SU-DHL-6 (cell line): ENCODE data around the gene POLQ.

Source experiments
- H2AFZ ChIP-seq: fragments of 200-600 bp; sonication (generic); 2 replicates; pipeline ENCODE4 v1.6.1; 2014; ENCODE audit warnings: low read depth, mild to moderate bottlenecking, moderate library complexity, mixed read lengths, antibody characterized with exemption, low read length; ENCODE audit not compliant: severe bottlenecking
- H3F3A ChIP-seq: fragments of 200-600 bp; shearing (Covaris generic); 2 replicates; pipeline ENCODE4 v1.6.0; 2016; ENCODE audit warnings: antibody characterized with exemption, mild to moderate bottlenecking; ENCODE audit not compliant: insufficient read depth
- H3K27ac ChIP-seq: fragments of 200-600 bp; sonication (generic); 2 replicates; pipeline ENCODE4 v1.5.1; 2016; ENCODE audit warnings: low read depth, mild to moderate bottlenecking, low read length, moderate library complexity, mixed read lengths
- H3K27me3 ChIP-seq: fragments of 200-600 bp; sonication (generic), shearing (Covaris generic); 2 replicates; pipeline ENCODE4 v1.6.0; 2014; ENCODE audit warnings: mild to moderate bottlenecking, low read length
- H3K36me3 ChIP-seq: fragments of 200-600 bp; sonication (generic); 2 replicates; pipeline ENCODE4 v1.6.1; 2014; ENCODE audit warnings: mild to moderate bottlenecking, low read length, mixed read lengths
- H3K4me2 ChIP-seq: fragments of 300-600, 200-600 bp; shearing (Covaris generic), sonication (generic); 2 replicates; pipeline ENCODE4 v1.6.0; 2014; ENCODE audit warnings: low read length, low read depth, mild to moderate bottlenecking; ENCODE audit not compliant: poor library complexity, severe bottlenecking
- H3K4me3 ChIP-seq: fragments of 200-600 bp; sonication (generic); 2 replicates; pipeline ENCODE4 v1.5.1; 2014; ENCODE audit warnings: antibody characterized with exemption, low read length, mild to moderate bottlenecking, mixed read lengths; ENCODE audit not compliant: insufficient read depth, poor library complexity, severe bottlenecking
- H3K79me2 ChIP-seq: fragments of 200-600 bp; sonication (generic); 2 replicates; pipeline ENCODE4 v1.6.1; 2014; ENCODE audit warnings: mild to moderate bottlenecking, low read length, moderate library complexity; ENCODE audit not compliant: insufficient read depth
- H3K9ac ChIP-seq: fragments of 200-600 bp; sonication (generic); 2 replicates; pipeline ENCODE4 v1.7.0; 2014; ENCODE audit warnings: mild to moderate bottlenecking, low read length
- H3K9me2 ChIP-seq: fragments of 200-600 bp; sonication (generic); replicated peaks from 2 replicates; pipeline ENCODE4 v1.6.1; 2014; ENCODE audit warnings: low read length; ENCODE audit not compliant: insufficient read depth
- H3K9me3 ChIP-seq: fragments of 200-600 bp; sonication (generic); 2 replicates; pipeline ENCODE4 v1.6.1; 2014; ENCODE audit warnings: low read length, mixed read lengths; ENCODE audit not compliant: insufficient read depth
- H4K20me1 ChIP-seq: fragments of 200-600 bp; sonication (generic); 2 replicates; pipeline ENCODE4 v1.6.1; 2014; ENCODE audit warnings: low read depth, mild to moderate bottlenecking, antibody characterized with exemption, low read length, moderate library complexity, mixed read lengths
- EZH2phosphoT487 ChIP-seq: fragments of 200-600 bp; sonication (generic), shearing (Covaris generic); conservative IDR thresholded peaks from 2 replicates; pipeline ENCODE4 v1.6.1; 2018; ENCODE audit warnings: mild to moderate bottlenecking, antibody characterized with exemption, low read length, moderate library complexity, mixed read lengths
- TF ChIP-seq, protein P1 (sequence below): fragments of 200-600 bp; sonication (generic); IDR thresholded peaks from one replicate; pipeline ENCODE4 v1.5.1; 2017; ENCODE audit warnings: antibody characterized with exemption, mild to moderate bottlenecking, low read length, moderate library complexity; ENCODE audit not compliant: insufficient read depth, poor library complexity, severe bottlenecking

The POLQ gene

DNA sequence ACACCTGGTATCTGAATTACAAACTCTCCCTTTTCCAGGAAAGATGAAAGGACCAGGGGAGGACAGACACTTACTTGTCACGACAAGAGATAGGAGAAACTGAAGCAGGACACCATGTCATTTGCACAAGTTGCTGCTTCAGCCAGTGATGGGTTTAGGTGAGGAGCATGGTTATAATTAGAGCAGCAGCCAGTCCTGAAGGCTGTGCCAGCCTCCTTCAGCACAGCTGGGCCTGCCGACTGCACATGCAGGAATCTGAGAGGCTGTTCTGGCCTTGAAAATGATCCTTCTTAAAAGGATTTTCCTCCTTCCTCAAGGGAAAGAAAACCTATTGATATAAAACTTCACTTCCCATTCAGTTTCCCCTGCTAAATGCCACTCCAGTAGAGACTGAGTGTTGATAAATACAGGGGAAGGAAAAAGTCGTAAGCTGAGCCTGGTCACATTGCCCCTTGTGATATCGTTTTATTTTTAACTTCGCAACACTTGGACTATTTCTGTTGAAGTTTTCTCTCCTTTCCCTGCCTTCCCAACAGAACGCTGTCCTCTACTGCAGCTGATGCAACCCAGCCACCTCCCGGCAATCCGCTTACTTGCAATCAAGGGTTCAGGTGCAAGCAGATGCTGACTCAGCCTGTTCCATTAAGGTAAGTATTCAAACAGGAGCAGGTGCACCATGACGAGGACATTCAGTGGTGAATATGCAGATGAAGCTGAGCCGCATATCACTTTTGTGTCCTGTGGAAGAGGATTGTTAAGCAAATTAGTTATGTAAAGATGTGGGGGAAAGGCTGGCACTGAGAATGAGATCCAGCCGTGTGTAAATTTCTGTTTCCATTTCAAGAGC lies 47.3 kb upstream of the POLQ start, which contains the start of gene FBXO40:
Gene FBXO40 (plus strand): TSS at position 524 of the 847 bp plus-strand sequence. CDS start 27,197 bp downstream, outside the sequence.
- H3F3A ChIP-seq = no peaks in the 10 kb centered on the region
- no peaks in the 10 kb centered on the region for H3K9me2 ChIP-seq
- no peak within 1 kb of the TSS for H3K4me2 ChIP-seq
- H3K79me2 ChIP-seq = no peaks in the 10 kb centered on the region
- no peak within 1 kb of the TSS for H3K27ac ChIP-seq
- H4K20me1 ChIP-seq = no peaks in the 10 kb centered on the region
- no peak within 1 kb of the TSS for H3K9ac ChIP-seq
- no peak within 1 kb of the TSS for H3K4me3 ChIP-seq
- no peaks in the 10 kb centered on the region for H3K27me3 ChIP-seq
- no peak for TF ChIP-seq EZH2phosphoT487
- TF ChIP-seq, protein P1, sequence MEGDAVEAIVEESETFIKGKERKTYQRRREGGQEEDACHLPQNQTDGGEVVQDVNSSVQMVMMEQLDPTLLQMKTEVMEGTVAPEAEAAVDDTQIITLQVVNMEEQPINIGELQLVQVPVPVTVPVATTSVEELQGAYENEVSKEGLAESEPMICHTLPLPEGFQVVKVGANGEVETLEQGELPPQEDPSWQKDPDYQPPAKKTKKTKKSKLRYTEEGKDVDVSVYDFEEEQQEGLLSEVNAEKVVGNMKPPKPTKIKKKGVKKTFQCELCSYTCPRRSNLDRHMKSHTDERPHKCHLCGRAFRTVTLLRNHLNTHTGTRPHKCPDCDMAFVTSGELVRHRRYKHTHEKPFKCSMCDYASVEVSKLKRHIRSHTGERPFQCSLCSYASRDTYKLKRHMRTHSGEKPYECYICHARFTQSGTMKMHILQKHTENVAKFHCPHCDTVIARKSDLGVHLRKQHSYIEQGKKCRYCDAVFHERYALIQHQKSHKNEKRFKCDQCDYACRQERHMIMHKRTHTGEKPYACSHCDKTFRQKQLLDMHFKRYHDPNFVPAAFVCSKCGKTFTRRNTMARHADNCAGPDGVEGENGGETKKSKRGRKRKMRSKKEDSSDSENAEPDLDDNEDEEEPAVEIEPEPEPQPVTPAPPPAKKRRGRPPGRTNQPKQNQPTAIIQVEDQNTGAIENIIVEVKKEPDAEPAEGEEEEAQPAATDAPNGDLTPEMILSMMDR = no peak
- H3K36me3 ChIP-seq = no peaks in the 10 kb centered on the region
- H3K9me3 ChIP-seq = no peaks in the 10 kb centered on the region
- H2AFZ ChIP-seq = no peak within 1 kb of the TSS

DNA sequence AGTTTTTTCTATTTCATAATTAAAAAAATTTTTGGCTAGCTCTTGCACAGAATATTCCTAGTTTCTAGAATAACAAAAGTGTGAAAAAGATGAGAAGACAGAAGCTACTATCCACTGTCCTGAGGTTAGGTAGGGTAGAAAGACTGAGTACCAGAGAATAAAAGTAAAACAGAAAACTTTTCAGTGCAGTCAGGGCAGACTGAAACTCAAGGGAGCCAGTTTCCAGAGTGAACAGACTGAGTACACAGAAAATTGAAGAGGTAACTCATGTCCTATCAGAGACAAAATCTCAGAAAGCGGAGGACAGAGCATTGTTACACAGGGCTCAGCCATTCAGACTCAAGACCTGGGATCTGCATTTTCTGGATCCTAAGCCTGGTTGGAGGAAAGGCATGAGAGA lies 38.6 kb upstream of the POLQ start:
- TF ChIP-seq, protein P1 = no peak
- no peak for TF ChIP-seq EZH2phosphoT487
- H3K27ac ChIP-seq = no peak overlapping the region
- H3K4me3 ChIP-seq = no peak overlapping the region
- no peaks in the 10 kb centered on the region for H3K79me2 ChIP-seq
- no peaks in the 10 kb centered on the region for H3K9me3 ChIP-seq
- no peaks in the 10 kb centered on the region for H3K9me2 ChIP-seq
- H3K27me3 ChIP-seq = no peaks in the 10 kb centered on the region
- no peak overlapping the region for H3K4me2 ChIP-seq
- no peak overlapping the region for H2AFZ ChIP-seq
- no peak overlapping the region for H3K9ac ChIP-seq
- H3F3A ChIP-seq = no peaks in the 10 kb centered on the region
- H3K36me3 ChIP-seq = no peaks in the 10 kb centered on the region
- H4K20me1 ChIP-seq = no peaks in the 10 kb centered on the region

DNA sequence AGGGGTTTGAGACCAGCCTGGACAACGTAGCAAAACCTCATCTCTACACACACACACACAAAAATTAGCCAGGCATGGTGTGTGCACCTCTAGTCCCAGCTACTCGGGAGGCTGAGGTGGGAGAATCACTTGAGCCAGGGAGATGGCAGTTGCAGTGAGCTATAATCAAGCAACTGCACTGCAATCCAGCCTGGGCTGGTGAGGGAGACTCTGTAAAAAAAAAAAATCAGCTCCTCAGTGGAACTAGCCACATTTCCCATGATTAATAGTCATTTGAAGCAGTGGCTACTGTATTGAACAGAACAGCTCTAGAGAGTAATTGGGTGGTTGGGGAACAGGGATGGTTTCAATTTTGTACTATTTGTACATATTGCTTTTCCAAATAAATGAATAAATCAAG lies 35.9 kb upstream of the POLQ start:
- H3K4me3 ChIP-seq = no peak overlapping the region
- no peaks in the 10 kb centered on the region for H3F3A ChIP-seq
- no peak overlapping the region for H3K4me2 ChIP-seq
- no peak for TF ChIP-seq EZH2phosphoT487
- TF ChIP-seq, protein P1 = no peak
- no peak overlapping the region for H3K27ac ChIP-seq
- H3K9ac ChIP-seq = no peak overlapping the region
- no peaks in the 10 kb centered on the region for H4K20me1 ChIP-seq
- H3K27me3 ChIP-seq = no peaks in the 10 kb centered on the region
- no peaks in the 10 kb centered on the region for H3K9me2 ChIP-seq
- H3K9me3 ChIP-seq = no peaks in the 10 kb centered on the region
- no peak overlapping the region for H2AFZ ChIP-seq
- H3K79me2 ChIP-seq = no peaks in the 10 kb centered on the region
- no peaks in the 10 kb centered on the region for H3K36me3 ChIP-seq
